Measurements from ENCODE around the gene PKDCC. TPM values are rescaled to one million over a fixed set of nuclear protein-coding genes. Genes with fewer than 3 reads are reported as not detected.

PKDCC gene
- total RNA-seq, 4 donors from 2014 or later = 152 to 246 (median 186) TPM

DNA sequence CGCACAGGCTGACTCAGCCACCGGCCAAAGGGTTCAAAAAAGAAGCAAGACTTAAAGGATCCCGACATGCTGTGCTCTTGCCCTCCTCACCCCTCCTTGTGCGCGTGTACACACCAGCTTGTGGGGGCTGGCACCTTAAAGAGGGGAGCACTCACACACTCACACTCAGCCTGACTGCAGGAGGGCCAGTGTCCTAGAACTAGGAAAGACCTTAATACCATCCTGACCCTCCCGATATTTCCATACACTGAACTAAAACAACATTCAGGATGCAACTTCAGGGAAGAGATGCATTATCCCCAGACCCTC lies 5.6 kb downstream of the PKDCC start:
- in situ Hi-C loops (cut with MboI; ENCODE audit: low sequenced_read_pairs in 4 of 4) (loop anchor here in 1 of 4 donors (5.0 kb wide), 1 partner anchor 126 kb away; no protein-coding TSS in a partner anchor), intact Hi-C loops (cut with DNase I; ENCODE audit: low total_unique reads) (no loop called here)
- TF ChIP-seq POLR2A (IDR thresholded peaks at IDR 0.05) = no peak
- TF ChIP-seq, protein P1, sequence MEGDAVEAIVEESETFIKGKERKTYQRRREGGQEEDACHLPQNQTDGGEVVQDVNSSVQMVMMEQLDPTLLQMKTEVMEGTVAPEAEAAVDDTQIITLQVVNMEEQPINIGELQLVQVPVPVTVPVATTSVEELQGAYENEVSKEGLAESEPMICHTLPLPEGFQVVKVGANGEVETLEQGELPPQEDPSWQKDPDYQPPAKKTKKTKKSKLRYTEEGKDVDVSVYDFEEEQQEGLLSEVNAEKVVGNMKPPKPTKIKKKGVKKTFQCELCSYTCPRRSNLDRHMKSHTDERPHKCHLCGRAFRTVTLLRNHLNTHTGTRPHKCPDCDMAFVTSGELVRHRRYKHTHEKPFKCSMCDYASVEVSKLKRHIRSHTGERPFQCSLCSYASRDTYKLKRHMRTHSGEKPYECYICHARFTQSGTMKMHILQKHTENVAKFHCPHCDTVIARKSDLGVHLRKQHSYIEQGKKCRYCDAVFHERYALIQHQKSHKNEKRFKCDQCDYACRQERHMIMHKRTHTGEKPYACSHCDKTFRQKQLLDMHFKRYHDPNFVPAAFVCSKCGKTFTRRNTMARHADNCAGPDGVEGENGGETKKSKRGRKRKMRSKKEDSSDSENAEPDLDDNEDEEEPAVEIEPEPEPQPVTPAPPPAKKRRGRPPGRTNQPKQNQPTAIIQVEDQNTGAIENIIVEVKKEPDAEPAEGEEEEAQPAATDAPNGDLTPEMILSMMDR (IDR thresholded peaks at IDR 0.05 in 4 of 5, conservative IDR thresholded peaks at IDR 0.05 in 1 of 5) = no peak
- Histone ChIP-seq H3K4me3 (peak overlapping the region; percentile 7 to 86 (median 47)), H3K9me3 (no peaks in the 10 kb centered on the region), H3K27ac (peak overlapping the region; percentile 94 to 99 (median 98)), H3K27me3 (no peaks in the 10 kb centered on the region), H3K36me3 (peaks cover 9 to 37% of the 10 kb centered on the region in 2 donors), H3K4me1 (peaks cover 66 to 67% of the 10 kb centered on the region in 2 donors)
- ATAC-seq = no peak
- DNase-seq = no peak

DNA sequence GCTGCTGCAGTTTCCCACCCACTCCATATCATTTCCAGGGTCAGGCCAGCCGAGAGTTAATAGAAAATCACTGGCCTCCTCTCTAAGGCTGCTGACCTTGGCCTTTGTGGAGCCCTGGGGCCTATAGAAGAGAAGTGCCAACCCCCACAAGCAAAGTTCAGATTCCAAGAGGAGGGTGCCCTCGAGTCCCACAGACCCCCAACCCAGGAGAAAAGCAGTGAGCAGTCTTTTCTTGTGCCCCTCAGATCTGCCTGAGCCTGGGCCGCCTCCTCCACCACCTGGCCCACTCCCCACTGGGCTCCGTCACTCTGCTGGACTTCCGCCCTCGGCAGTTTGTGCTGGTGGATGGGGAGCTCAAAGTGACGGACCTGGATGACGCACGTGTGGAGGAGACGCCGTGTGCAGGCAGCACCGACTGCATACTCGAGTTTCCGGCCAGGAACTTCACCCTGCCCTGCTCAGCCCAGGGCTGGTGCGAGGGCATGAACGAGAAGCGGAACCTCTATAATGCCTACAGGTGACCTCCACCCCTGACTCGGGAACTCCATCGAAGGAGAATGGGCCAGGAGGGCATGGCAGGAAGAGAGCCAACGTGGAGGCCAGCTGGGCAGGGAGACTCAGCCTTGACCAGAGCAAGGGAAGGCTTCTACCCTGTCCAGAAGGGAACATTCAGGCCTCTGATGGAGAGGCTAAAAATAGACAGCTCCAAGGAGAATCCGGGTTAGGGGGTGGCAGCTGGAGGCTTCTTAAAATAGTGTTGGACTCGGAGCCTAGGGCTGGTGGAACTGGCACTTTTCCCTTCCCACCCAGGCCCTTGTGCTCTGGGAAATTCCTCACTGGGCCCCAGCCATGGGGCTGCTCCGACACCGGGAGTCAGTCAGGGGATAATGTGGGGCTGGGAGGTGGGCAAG lies 6.2 kb downstream of the PKDCC start:
- TF ChIP-seq, protein P1 (IDR thresholded peaks at IDR 0.05 in 4 of 5, conservative IDR thresholded peaks at IDR 0.05 in 1 of 5) = no peak
- peak; percentile 79 to 87 for TF ChIP-seq POLR2A (IDR thresholded peaks at IDR 0.05)
- in situ Hi-C loops (cut with MboI; ENCODE audit: low sequenced_read_pairs in 4 of 4) = loop anchor here in 1 of 4 donors (5.0 kb wide), 1 partner anchor 127 kb away; no protein-coding TSS in a partner anchor
- Histone ChIP-seq H3K9me3 (no peaks in the 10 kb centered on the region), H3K27me3 (no peaks in the 10 kb centered on the region), H3K27ac (peak overlapping the region; percentile 94 to 99 (median 98)), H3K4me3 (peak overlapping the region; percentile 24 to 86 (median 52)), H3K36me3 (peaks cover 9 to 43% of the 10 kb centered on the region in 2 donors), H3K4me1 (peaks cover 69 to 72% of the 10 kb centered on the region in 2 donors)
- DNase-seq (peak; percentile 81 to 94), ATAC-seq (peak; percentile 74 to 80)
- intact Hi-C loops (cut with DNase I; ENCODE audit: low total_unique reads) = loop anchor here (1.0 kb wide), 2 partner anchors 18 to 203 kb away; no protein-coding TSS in a partner anchor

DNA sequence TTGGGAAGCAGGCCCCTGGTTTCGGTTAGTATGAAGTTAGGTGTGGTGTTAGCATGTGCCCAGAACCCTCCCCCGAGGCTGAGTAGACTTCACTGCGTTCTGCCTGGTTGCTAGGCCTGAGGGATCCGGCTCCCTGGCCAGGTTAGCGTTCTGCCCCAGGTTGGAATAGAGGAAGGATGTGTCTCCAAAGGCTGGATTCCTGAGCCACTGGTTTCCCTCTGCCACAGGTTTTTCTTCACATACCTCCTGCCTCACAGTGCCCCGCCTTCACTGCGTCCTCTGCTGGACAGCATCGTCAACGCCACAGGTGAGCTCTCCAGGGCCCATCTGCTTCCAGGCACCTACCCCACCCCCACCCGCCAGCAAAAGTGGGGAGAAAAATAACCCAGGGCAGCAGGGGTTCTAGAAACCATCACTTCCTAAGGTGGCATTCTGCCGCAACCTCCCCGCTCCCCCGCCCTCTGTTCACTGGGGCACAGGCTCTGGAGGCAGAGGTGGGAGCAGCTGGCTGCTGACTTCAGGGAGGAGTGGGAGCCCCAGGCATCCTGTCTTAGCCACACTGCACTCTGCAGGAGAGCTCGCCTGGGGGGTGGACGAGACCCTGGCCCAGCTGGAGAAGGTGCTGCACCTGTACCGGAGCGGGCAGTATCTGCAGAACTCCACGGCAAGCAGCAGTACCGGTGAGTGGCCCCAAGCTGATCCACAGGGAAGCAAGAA lies 7.1 kb downstream of the PKDCC start:
- no peaks in the 10 kb centered on the region for H3K27me3 ChIP-seq
- TF ChIP-seq, protein P1 (IDR thresholded peaks at IDR 0.05 in 4 of 5, conservative IDR thresholded peaks at IDR 0.05 in 1 of 5) = peak; percentile 32 to 52 (median 44)
- no peak for TF ChIP-seq POLR2A (IDR thresholded peaks at IDR 0.05)
- ATAC-seq (peak; percentile 8 to 11), DNase-seq (peak in 1 of 2 donors; percentile 74)
- no peaks in the 10 kb centered on the region for H3K9me3 ChIP-seq
- peak overlapping the region; percentile 21 to 86 (median 31) for H3K4me3 ChIP-seq
- in situ Hi-C loops (cut with MboI; ENCODE audit: low sequenced_read_pairs in 4 of 4) (loop anchor here in 1 of 4 donors (5.0 kb wide), 1 partner anchor 128 kb away; no protein-coding TSS in a partner anchor), intact Hi-C loops (cut with DNase I; ENCODE audit: low total_unique reads) (loop anchor here (1.0 kb wide), 2 partner anchors 17 to 204 kb away; no protein-coding TSS in a partner anchor)
- H3K4me1 ChIP-seq = peaks cover 77 to 80% of the 10 kb centered on the region in 2 donors
- H3K27ac ChIP-seq = peak overlapping the region; percentile 94 to 99 (median 98)
- peaks cover 9 to 48% of the 10 kb centered on the region in 2 donors for H3K36me3 ChIP-seq

DNA sequence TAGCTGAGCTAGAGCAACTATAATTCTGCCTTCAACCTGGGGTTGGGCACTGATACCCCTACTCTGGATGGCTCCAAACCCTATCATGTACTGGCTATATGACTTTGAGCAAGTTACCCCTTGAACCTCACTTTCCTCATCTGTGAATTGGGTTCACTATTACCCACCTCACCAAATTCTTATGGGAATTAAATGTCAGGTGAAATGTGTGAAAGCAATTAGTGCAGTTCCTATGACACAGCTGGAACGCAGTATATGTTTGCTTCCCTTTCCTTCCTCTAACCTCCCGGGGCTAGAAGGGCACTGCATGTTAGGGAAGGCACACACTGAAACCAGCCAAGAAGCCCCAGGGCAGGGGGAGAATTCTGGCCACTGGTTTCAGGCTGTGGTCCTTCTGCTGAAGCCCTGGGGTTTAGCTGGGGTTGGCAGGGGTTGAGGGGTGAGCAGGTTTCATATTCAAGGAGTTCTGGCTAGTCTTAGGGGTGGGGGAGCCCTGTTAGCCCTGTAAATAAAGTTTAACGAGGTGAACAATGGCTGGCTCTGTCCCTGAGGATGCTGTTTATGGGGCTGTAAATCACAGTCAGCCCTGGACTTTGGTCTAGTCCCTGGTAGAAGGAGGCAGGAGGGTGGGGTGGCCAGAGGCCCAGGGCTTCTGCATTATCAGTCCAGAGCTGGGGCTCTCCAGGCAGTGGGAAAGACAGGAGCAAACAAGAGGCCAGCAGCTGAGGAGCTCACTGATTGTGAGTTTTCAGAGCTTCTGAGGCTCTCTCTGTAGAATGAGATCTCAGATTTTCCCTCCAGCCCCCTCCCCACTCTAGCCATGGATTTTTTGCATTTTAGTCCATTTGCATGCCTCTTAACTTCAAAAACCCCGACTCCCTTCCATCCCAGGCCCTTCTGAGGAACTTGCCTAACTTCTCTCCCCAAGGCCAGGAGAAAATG lies 8.0 kb downstream of the PKDCC start:
- no peak for TF ChIP-seq POLR2A (IDR thresholded peaks at IDR 0.05)
- TF ChIP-seq, protein P1 (IDR thresholded peaks at IDR 0.05 in 4 of 5, conservative IDR thresholded peaks at IDR 0.05 in 1 of 5) = no peak
- Histone ChIP-seq H3K27me3 (no peaks in the 10 kb centered on the region), H3K9me3 (no peaks in the 10 kb centered on the region), H3K27ac (peak overlapping the region; percentile 94 to 99 (median 98)), H3K4me1 (peaks cover 85 to 86% of the 10 kb centered on the region in 2 donors), H3K4me3 (peak overlapping the region in 2 of 4 donors; percentile 38 to 86), H3K36me3 (peaks cover 9 to 48% of the 10 kb centered on the region in 2 donors)
- no peak for DNase-seq
- in situ Hi-C loops (cut with MboI; ENCODE audit: low sequenced_read_pairs in 4 of 4) (no loop called here), intact Hi-C loops (cut with DNase I; ENCODE audit: low total_unique reads) (no loop called here)
- ATAC-seq = no peak
